Esophagus muscularis mucosa (tissue), 4 donors: Measurements from ENCODE around the gene LRCOL1.

ENCODE experiments used
- CTCF ChIP-seq, 3 experiments: fragments of 200-600 bp in 2 of 3; fragments of 450-650 bp in 1 of 3; sonication (generic) in 2 of 3; IDR thresholded peaks; one replicate each; pipeline ENCODE4 v1.5.1; 2017 to 2019; ENCODE audit warnings: antibody characterized with exemption in 3 of 3, mild to moderate bottlenecking in 2 of 3, moderate library complexity in 1 of 3
- EP300 ChIP-seq: sonication (generic); formaldehyde crosslinking; IDR thresholded peaks from one replicate; pipeline ENCODE4 v1.6.1; 2017; ENCODE audit warnings: antibody characterized with exemption
- POLR2AphosphoS5 ChIP-seq, 2 donors: sonication (generic); formaldehyde crosslinking; IDR thresholded peaks; one replicate each; pipeline ENCODE4 v1.6.1; 2017; ENCODE audit warnings: antibody characterized with exemption in 2 of 2

DNA sequence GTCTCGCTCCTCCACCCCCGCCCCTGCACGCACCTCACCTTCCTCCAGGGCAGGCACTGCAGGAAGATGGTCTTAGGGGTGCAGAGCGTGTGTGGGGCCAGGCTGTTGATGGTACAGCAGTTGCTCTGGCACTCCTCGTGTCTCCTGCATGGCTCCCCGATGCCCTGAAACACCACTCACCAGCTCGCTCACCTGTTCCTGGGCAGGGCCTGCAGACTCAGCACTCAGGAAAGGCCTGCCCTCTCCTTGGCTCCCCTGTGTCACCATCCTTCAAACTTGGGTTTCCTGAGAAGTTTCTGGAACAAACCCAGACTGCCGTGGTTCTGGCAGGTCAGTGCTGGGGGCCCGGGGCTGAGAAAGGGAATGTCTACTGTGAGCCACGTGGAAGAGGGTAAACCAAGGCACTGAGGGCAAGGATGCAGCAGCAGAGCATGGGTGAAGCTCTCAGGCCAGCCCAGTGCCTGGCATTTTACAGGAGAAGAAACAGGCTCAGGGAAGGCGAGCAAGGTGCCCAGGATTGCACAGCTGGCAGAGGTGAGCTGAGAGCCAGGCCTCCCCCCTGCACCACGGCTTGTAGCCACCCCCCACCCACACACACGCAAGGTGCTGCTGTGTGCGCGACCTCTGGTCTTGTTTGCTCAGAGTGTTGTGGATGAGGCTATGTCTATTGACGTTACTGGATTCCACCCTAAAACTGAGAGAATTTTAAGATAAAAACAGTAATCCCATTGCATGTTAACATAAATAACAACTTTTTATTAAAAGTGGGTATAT lies 5.5 kb downstream of the LRCOL1 start:
- TF ChIP-seq CTCF (IDR thresholded peaks at IDR 0.05) (no peak), EP300 (no peak), POLR2AphosphoS5 (IDR thresholded peaks at IDR 0.05) (no peak)
